Fibroblast of the conjunctiva (primary cell): ENCODE data around the gene IL1F10.

Experiments
- DNase-seq: peaks from one replicate; pipeline ENCODE4 v3.0.0-alpha.2; 2010; ENCODE audit warnings: low read depth

IL1F10 gene

GRCh38 chr2:113067681-113068080, at the start of gene IL1F10:
Gene IL1F10, plus strand, starts transcription at chr2:113067970. Its CDS starts 4,769 bp downstream, at chr2:113072739.
- no peak for DNase-seq

- DNase-seq: no peak
Measured at GRCh38 chr2:113018509-113018908, 49.3 kb upstream of the IL1F10 start.

GRCh38 chr2:113021312-113021711, 46.5 kb upstream of the IL1F10 start:
- no peak for DNase-seq

GRCh38 chr2:113024764-113025163, 43.0 kb upstream of the IL1F10 start:
- DNase-seq: no peak

DNA sequence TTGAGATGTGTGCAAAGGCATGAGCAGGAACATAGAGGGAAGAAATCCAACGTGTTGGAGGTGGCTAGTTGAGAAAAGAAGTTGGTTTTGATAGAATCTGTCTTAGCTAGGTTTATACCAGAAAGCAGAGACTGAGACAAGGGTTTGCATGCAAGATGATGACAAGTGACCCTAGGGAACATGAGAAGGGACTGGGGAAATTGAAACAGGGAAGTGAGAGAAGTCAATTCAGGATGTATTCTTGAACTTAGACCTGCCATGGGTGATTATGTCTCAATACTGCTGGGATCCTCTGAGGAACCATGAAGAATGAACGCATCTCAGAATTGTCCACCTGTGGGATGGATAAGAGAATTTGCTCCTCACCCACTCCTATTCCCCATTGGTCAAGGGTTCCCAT, 42.0 kb upstream of the IL1F10 start:
- DNase-seq: no peak

DNA sequence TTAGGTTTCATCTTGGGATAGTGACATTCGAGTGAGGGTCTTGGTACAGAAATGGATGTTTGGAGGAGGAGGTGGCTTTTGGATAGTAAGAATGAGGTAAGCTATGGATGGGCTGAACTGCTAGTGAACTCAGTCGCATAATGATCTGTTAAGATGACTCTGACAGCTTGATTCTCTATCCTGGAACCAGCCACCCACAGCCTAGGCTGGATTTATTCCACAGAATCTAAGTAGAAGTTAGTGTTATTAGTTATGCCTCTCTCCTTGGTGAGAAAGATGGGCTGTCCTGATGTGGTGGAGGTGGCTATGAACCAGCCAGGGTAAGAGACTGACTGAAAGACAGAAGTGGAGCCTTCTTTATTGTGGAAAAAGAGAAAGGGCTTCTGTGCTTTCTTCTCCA, 40.1 kb upstream of the IL1F10 start:
- DNase-seq: no peak

GRCh38 chr2:113028112-113028511, 39.7 kb upstream of the IL1F10 start:
- DNase-seq: no peak

DNA sequence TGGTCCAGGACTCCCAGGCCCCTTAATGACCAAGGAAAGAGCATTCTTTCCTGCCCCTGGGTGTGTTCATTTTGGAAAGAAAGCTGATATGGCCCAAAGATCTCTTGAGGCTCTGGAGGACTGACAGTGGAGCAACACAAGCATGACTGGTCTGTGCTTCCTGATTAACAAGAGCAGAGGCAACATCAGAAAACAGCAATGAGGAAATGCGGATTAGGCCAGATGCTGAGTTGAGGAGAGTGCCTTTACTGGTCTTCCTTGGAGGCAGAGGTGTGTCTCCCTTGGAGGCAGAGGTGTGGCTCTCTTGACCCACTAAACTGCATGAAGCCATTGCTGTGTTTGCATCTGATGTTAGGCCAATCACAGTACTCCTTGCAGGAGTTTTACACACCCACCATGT, 35.0 kb upstream of the IL1F10 start:
- DNase-seq: no peak

- no peak for DNase-seq
Measured at GRCh38 chr2:113034016-113034415, 33.8 kb upstream of the IL1F10 start.

- no peak for DNase-seq
Measured at GRCh38 chr2:113036763-113037162, 31.0 kb upstream of the IL1F10 start.

- no peak for DNase-seq
Measured at GRCh38 chr2:113038291-113038690, 29.5 kb upstream of the IL1F10 start.

DNA sequence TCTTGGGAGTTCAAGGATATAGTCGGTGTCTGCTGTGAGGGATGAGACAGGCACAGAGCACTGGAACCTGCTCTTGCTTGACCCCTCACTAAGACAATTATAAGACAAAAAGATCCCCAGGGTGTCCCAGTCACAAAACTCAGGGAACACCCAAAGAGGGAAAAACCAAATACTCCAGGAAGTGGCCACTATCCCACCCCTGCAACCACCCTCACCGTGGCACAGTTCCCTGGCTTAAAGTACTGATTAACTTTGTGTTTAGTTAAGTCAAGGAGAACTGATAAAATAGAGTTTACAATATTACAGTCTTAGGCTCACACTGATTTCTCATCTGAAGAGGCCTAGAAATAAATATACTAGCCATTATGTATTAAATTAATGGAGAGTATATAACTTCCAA, 28.6 kb upstream of the IL1F10 start:
- no peak for DNase-seq

- no peak for DNase-seq
Measured at GRCh38 chr2:113039719-113040118, 28.1 kb upstream of the IL1F10 start.

GRCh38 chr2:113041871-113042270, 25.9 kb upstream of the IL1F10 start:
- no peak for DNase-seq

- DNase-seq: no peak
Measured at GRCh38 chr2:113046465-113046864, 21.3 kb upstream of the IL1F10 start.

- no peak for DNase-seq
Measured at GRCh38 chr2:113050921-113051895, 16.6 kb upstream of the IL1F10 start.

GRCh38 chr2:113052396-113052917, 15.3 kb upstream of the IL1F10 start, which contains the start of gene IL36B:
Gene IL36B, minus strand, starts transcription at chr2:113052867.
- no peak for DNase-seq

DNA sequence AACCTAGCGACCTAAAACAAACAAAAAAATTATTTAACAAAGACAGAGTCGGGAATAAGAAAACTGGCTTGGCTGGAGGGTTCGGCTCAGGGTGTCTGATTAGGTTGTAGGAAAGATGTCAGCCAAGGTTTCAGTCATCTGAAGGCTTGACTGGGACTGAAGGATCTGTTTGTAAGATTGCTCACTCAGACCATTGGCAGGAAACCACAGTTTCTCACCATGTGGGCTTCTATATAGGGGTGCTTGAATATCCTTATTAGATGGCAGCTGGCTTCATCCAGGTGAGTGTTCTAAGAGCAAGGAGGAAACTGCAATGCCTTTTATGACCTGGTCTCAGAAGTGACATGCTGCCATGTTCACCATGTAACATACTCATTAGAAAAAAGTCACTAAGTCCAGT, 14.1 kb upstream of the IL1F10 start:
- no peak for DNase-seq

GRCh38 chr2:113054066-113054465, 13.7 kb upstream of the IL1F10 start:
- no peak for DNase-seq

GRCh38 chr2:113056521-113056920, 11.2 kb upstream of the IL1F10 start:
- no peak for DNase-seq

- no peak for DNase-seq
Measured at GRCh38 chr2:113057117-113057516, 10.7 kb upstream of the IL1F10 start.

DNA sequence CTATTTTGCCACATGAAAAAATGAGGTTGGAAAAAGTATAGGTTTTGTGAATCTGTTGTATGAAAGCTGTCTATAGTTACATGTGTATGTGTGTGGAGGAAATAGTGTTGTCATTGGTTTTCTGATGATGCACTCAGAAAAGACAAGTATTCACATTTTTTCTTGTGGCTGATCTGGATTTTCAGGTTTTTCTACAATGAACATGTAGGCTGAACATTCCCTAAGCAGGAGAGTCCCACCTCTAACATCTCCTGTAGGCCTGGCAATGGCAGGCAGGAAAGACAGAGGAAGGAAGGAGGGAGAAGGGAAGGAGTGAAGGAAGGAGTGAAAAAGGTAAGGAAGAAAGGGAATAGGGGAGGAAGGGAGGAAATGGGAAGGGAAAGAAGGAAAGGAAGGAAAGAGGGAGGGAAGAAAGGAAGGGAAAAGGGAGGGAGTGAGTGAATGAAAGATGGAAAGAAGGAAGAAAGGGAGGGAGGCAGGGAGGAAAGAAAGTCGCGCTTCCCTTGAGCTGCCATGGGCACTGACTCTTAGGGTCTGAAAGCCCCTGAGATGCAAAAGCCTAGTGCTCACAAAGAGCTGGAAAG, 9.3 kb upstream of the IL1F10 start:
- DNase-seq: no peak
